ENCODE results near the gene TBC1D8. TPM values are rescaled to one million over a fixed set of nuclear protein-coding genes. Genes with fewer than 3 reads are reported as not detected.

The TBC1D8 gene
- total and polyA plus RNA-seq, 2 of the 8 experiments (the other 6 are each of a cell fraction or from before 2014, with no cell fraction given): 20.8 to 21.8 TPM

DNA sequence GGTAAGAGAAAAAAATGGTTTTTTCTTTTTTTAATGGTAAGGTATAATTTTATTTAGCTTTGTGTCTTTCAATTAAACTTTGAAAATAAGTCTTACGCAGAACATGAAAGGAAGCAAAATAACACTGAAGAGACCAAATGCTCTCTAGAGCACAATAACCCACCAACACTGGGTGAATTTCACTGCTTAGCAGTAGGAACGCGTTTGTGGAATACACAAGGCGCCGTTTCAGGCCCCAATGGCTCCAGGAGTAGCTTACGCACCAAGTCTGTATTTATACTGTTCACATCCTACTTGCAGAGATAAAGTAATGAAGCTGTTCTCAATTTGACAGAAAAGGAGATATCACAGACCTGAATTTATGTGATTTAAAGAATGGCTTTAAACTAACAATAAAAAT lies 125.6 kb downstream of the TBC1D8 start:
- H2BK20ac ChIP-seq (ENCODE audit: low read length): no peak overlapping the region
- POLR2A ChIA-PET (ENCODE audit: partially characterized antibody): interaction anchor here (1.2 to 4.1 kb wide), 2 partner anchors 22 to 107 kb away, joined by 3 to 29 read pairs; partner anchors contain the start of gene RPL31
- H4K5ac ChIP-seq (ENCODE audit: insufficient read length, low read depth, low read length): no peak overlapping the region
- TF ChIP-seq KDM1A (IDR thresholded peaks at IDR 0.05; ENCODE audit: borderline replicate concordance, low read length): no peak
- TF ChIP-seq SP1 (IDR thresholded peaks at IDR 0.05; ENCODE audit: low read depth, low read length): no peak
- no peak for TF ChIP-seq RNF2 (IDR thresholded peaks at IDR 0.05; ENCODE audit: borderline replicate concordance, low read depth, low read length, missing control alignments, poor library complexity, severe bottlenecking)
- no peak for TF ChIP-seq RFX5 (IDR thresholded peaks at IDR 0.05; ENCODE audit: borderline replicate concordance, low read depth, low read length)
- no peak for TF ChIP-seq EGR1 (IDR thresholded peaks at IDR 0.05; ENCODE audit: borderline replicate concordance, low read depth, low read length)
- TF ChIP-seq RBBP5 (IDR thresholded peaks at IDR 0.05; ENCODE audit: borderline replicate concordance, low read depth, low read length): no peak
- TF ChIP-seq POLR2A (IDR thresholded peaks at IDR 0.05; ENCODE audit: control extremely low read depth in 1 of 2, low read depth in 2 of 2, low read length in 2 of 2): no peak
- TF ChIP-seq BACH1 (IDR thresholded peaks at IDR 0.05; ENCODE audit: low read length): no peak
- TF ChIP-seq EP300 (IDR thresholded peaks at IDR 0.05; ENCODE audit: borderline replicate concordance in 1 of 2, low read depth in 2 of 2, low read length in 2 of 2): no peak
- TF ChIP-seq, protein P1, sequence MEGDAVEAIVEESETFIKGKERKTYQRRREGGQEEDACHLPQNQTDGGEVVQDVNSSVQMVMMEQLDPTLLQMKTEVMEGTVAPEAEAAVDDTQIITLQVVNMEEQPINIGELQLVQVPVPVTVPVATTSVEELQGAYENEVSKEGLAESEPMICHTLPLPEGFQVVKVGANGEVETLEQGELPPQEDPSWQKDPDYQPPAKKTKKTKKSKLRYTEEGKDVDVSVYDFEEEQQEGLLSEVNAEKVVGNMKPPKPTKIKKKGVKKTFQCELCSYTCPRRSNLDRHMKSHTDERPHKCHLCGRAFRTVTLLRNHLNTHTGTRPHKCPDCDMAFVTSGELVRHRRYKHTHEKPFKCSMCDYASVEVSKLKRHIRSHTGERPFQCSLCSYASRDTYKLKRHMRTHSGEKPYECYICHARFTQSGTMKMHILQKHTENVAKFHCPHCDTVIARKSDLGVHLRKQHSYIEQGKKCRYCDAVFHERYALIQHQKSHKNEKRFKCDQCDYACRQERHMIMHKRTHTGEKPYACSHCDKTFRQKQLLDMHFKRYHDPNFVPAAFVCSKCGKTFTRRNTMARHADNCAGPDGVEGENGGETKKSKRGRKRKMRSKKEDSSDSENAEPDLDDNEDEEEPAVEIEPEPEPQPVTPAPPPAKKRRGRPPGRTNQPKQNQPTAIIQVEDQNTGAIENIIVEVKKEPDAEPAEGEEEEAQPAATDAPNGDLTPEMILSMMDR (IDR thresholded peaks at IDR 0.05; ENCODE audit: control extremely low read depth in 1 of 3, insufficient read depth in 1 of 3, low read depth in 1 of 3, low read length in 3 of 3): no peak

More for the DNA sequence above, 125.6 kb downstream of the TBC1D8 start:
- H2BK12ac ChIP-seq (ENCODE audit: low read depth, low read length): no peak overlapping the region
- no peak overlapping the region for H2AK5ac ChIP-seq (ENCODE audit: low read depth, low read length)
- 88% methylated on average over 6 of the region's 6 CpGs; no CpG with 5 or more reads in 1 of the 2 experiments for WGBS, 2 experiments (ENCODE audit: extremely low coverage in 1 of 2, insufficient coverage in 1 of 2, insufficient read length in 1 of 2, insufficient replicate concordance in 2 of 2, low coverage in 1 of 2, low lambda C conversion rate in 2 of 2, missing lambda C conversion rate in 1 of 2)
- no peak overlapping the region for H4K8ac ChIP-seq (ENCODE audit: extremely low read depth, insufficient read depth, low read length)
- H3K4ac ChIP-seq (replicated peaks; ENCODE audit: insufficient read length, low read depth, low read length): peak overlapping the region; percentile 22
- H3K56ac ChIP-seq (replicated peaks; ENCODE audit: insufficient read length, low read depth, low read length): no peak overlapping the region
- no peak for FAIRE-seq
- peaks cover 0 to 4% of the 10 kb centered on the region in 2 experiments for H4K20me1 ChIP-seq (replicated peaks in 1 of 2; ENCODE audit: control insufficient read depth in 1 of 2, insufficient read depth in 2 of 2, low read length in 2 of 2)
- H3K23me2 ChIP-seq (ENCODE audit: low read depth, low read length): no peaks in the 10 kb centered on the region
- H3K4me2 ChIP-seq (ENCODE audit: insufficient read depth in 1 of 2, low read depth in 2 of 2, low read length in 2 of 2): no peak overlapping the region; a peak in 1 of 4 replicates
- H3K79me2 ChIP-seq (ENCODE audit: control insufficient read depth in 1 of 2, insufficient read depth in 2 of 2, low read length in 2 of 2): no peaks in the 10 kb centered on the region
- H2AFZ ChIP-seq (ENCODE audit: low read length): no peak overlapping the region
- CTCF ChIA-PET (ENCODE audit: partially characterized antibody): interaction anchor here (0.6 to 3.9 kb wide), 9 partner anchors 11 to 317 kb away, joined by 3 to 37 read pairs (median 3); partner anchors contain the start of gene TBC1D8
- no peaks in the 10 kb centered on the region for H3K27me3 ChIP-seq (replicated peaks in 1 of 4; ENCODE audit: control insufficient read depth in 3 of 4, extremely low read depth in 1 of 4, insufficient read depth in 3 of 4, low read length in 3 of 4)
- no peak overlapping the region for H3K14ac ChIP-seq (ENCODE audit: insufficient read length)
- H2BK120ac ChIP-seq (replicated peaks; ENCODE audit: low read depth, low read length): no peak overlapping the region
- no peak overlapping the region for H3K9ac ChIP-seq (replicated peaks in 1 of 4; ENCODE audit: extremely low read depth in 1 of 4, low read depth in 3 of 4, low read length in 3 of 4)
- H3K36me3 ChIP-seq (ENCODE audit: control insufficient read depth in 2 of 4, insufficient read depth in 4 of 4, low read length in 3 of 4): peaks cover 0 to 30% (median 5%) of the 10 kb centered on the region in 4 experiments; a peak in 5 of 8 replicates
- H4K91ac ChIP-seq (replicated peaks; ENCODE audit: insufficient read length, low read length): no peak overlapping the region
- no peak overlapping the region; the same call in 1 of the 2 replicates for H3K18ac ChIP-seq (ENCODE audit: extremely low read depth, low read length)
- no peak overlapping the region for H3K27ac ChIP-seq (ENCODE audit: low read depth, low read length)
- H2BK15ac ChIP-seq (ENCODE audit: low read length): no peak overlapping the region
- DNase-seq (ENCODE audit: low read depth in 1 of 2, low spot score in 2 of 2): no peak
- no peak overlapping the region for H3K4me3 ChIP-seq (ENCODE audit: extremely low read depth in 1 of 4, insufficient read depth in 2 of 4, low read depth in 3 of 4, low read length in 4 of 4)
- no peak overlapping the region for H2BK5ac ChIP-seq (ENCODE audit: low read depth, low read length)
- peaks cover 2 to 9% (median 5%) of the 10 kb centered on the region in 4 experiments; a peak in 5 of 7 replicates for H3K4me1 ChIP-seq (replicated peaks in 1 of 4; ENCODE audit: control insufficient read depth in 3 of 4, insufficient read depth in 4 of 4, low read length in 3 of 4)
- H3K79me1 ChIP-seq (ENCODE audit: low read depth, low read length): no peaks in the 10 kb centered on the region
- H3K23ac ChIP-seq (ENCODE audit: insufficient read length): no peak overlapping the region
- no peaks in the 10 kb centered on the region for H3K9me3 ChIP-seq (ENCODE audit: insufficient read depth in 2 of 2, low read depth in 1 of 2, low read length in 1 of 2)
